Measurements from ENCODE around the gene NCOA3. TPM values are rescaled to one million over a fixed set of nuclear protein-coding genes. Genes with fewer than 3 reads are reported as not detected.
"Not testable (repeated sequence)": the region's sequence is repeated elsewhere in the genome, so short reads cannot be mapped to it uniquely, and the experiment has no call there.

Gene NCOA3
- total and polyA plus RNA-seq, 12 donors: 8.0 to 30.2 (median 21.4) TPM

DNA sequence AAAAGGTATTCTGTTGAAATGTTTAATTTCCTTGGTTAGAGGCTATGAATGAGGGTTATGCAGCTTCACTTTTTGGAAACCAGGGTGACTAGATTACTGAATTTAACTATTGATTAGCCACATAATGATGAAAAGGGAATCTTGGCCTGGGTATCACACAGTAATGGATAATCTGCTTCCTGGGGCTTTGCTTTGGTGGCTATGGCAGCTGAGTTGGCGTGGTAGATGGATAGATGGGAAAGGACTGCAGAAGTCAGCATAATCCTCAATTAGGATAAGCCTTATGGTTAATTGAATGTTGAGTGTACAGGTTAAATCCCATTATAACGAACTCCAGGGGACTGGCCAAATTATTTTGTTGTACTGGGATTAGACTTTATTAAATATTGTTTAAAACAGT is 5.2 kb downstream of the NCOA3 start:
- TF ChIP-seq, protein P1, sequence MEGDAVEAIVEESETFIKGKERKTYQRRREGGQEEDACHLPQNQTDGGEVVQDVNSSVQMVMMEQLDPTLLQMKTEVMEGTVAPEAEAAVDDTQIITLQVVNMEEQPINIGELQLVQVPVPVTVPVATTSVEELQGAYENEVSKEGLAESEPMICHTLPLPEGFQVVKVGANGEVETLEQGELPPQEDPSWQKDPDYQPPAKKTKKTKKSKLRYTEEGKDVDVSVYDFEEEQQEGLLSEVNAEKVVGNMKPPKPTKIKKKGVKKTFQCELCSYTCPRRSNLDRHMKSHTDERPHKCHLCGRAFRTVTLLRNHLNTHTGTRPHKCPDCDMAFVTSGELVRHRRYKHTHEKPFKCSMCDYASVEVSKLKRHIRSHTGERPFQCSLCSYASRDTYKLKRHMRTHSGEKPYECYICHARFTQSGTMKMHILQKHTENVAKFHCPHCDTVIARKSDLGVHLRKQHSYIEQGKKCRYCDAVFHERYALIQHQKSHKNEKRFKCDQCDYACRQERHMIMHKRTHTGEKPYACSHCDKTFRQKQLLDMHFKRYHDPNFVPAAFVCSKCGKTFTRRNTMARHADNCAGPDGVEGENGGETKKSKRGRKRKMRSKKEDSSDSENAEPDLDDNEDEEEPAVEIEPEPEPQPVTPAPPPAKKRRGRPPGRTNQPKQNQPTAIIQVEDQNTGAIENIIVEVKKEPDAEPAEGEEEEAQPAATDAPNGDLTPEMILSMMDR (IDR thresholded peaks at IDR 0.05): no peak
- no peak overlapping the region for H3K27ac ChIP-seq
- H3K4me3 ChIP-seq: no peak overlapping the region
- peaks cover 0 to 71% (median 33%) of the 10 kb centered on the region in 9 donors for H3K4me1 ChIP-seq
- H3K9me3 ChIP-seq: no peaks in the 10 kb centered on the region
- 47 to 82% methylated on average over 2 of the region's 2 CpGs for WGBS, 2 donors
- ATAC-seq (no peak), DNase-seq (no peak)
- no peaks in the 10 kb centered on the region for H3K27me3 ChIP-seq
- H3K36me3 ChIP-seq: peaks cover 0 to 2% (median 0%) of the 10 kb centered on the region in 9 donors
- intact Hi-C loops (cut with DNase I): loop anchor here in 6 of 10 donors (5.0 to 10.0 kb wide), 6 partner anchors 35 to 752 kb away; no protein-coding TSS in a partner anchor

GRCh38 chr20:47507275-47507981 is 5.7 kb downstream of the NCOA3 start:
- not testable (repeated sequence) for ATAC-seq, H3K27me3 ChIP-seq, H3K9me3 ChIP-seq, DNase-seq, H3K36me3 ChIP-seq, H3K4me3 ChIP-seq
- WGBS, 2 donors: 96% methylated on average over 9 of the region's 9 CpGs
- intact Hi-C loops (cut with DNase I): loop anchor here in 6 of 10 donors (5.0 to 10.0 kb wide), 6 partner anchors 35 to 753 kb away; no protein-coding TSS in a partner anchor
- Histone ChIP-seq H3K27ac (peak overlapping the region in 1 of 10 donors; percentile 0), H3K4me1 (peaks cover 0 to 71% (median 33%) of the 10 kb centered on the region in 9 donors)

GRCh38 chr20:47508278-47508677 is 6.6 kb downstream of the NCOA3 start:
- TF ChIP-seq, protein P1 (IDR thresholded peaks at IDR 0.05): no peak
- Histone ChIP-seq H3K36me3 (peaks cover 0 to 2% (median 0%) of the 10 kb centered on the region in 9 donors), H3K27ac (peak overlapping the region in 1 of 10 donors; percentile 0), H3K4me1 (peaks cover 3 to 75% (median 37%) of the 10 kb centered on the region in 9 donors), H3K9me3 (no peaks in the 10 kb centered on the region), H3K4me3 (no peak overlapping the region), H3K27me3 (no peaks in the 10 kb centered on the region)
- DNase-seq (no peak), ATAC-seq (no peak)
- intact Hi-C loops (cut with DNase I): loop anchor here in 6 of 10 donors (5.0 to 10.0 kb wide), 6 partner anchors 34 to 753 kb away; no protein-coding TSS in a partner anchor

- DNase-seq (no peak), ATAC-seq (peak in 1 of 8 donors; percentile 30)
- Histone ChIP-seq H3K27me3 (no peaks in the 10 kb centered on the region), H3K27ac (no peak overlapping the region), H3K9me3 (no peaks in the 10 kb centered on the region), H3K4me3 (no peak overlapping the region), H3K4me1 (peaks cover 3 to 70% (median 33%) of the 10 kb centered on the region in 9 donors), H3K36me3 (peaks cover 0 to 2% (median 0%) of the 10 kb centered on the region in 9 donors)
- WGBS, 2 donors: 90 to 94% methylated on average over 6 of the region's 6 CpGs
- intact Hi-C loops (cut with DNase I): loop anchor here in 6 of 10 donors (5.0 to 10.0 kb wide), 6 partner anchors 33 to 754 kb away; no protein-coding TSS in a partner anchor
- TF ChIP-seq, protein P1 (IDR thresholded peaks at IDR 0.05): no peak
Observed at GRCh38 chr20:47509104-47509661, 7.5 kb downstream of the NCOA3 start.
